KMS-11 (cell line): Measurements from ENCODE around the gene ATP2B1.

Source experiments
- H2AFZ ChIP-seq: fragments of 200-600 bp; sonication (generic); 2 replicates; pipeline ENCODE4 v1.6.1; 2016; ENCODE audit warnings: antibody characterized with exemption, mixed run types, low read depth
- H3K27ac ChIP-seq: fragments of 200-600 bp; sonication (generic); 2 replicates; pipeline ENCODE4 v1.6.1; 2016; ENCODE audit warnings: mild to moderate bottlenecking, mixed run types
- H3K27me3 ChIP-seq: fragments of 200-600 bp; sonication (generic); 2 replicates; pipeline ENCODE4 v1.6.1; 2017; ENCODE audit warnings: mild to moderate bottlenecking, low read depth, mixed run types, moderate library complexity; ENCODE audit not compliant: insufficient read depth
- H3K36me3 ChIP-seq: fragments of 200-600 bp; sonication (generic); 2 replicates; pipeline ENCODE4 v1.6.1; 2017; ENCODE audit warnings: mild to moderate bottlenecking, mixed run types; ENCODE audit not compliant: insufficient read depth
- H3K4me1 ChIP-seq: fragments of 200-600 bp; sonication (generic); 2 replicates; pipeline ENCODE4 v1.6.1; 2016; ENCODE audit warnings: mild to moderate bottlenecking, low read depth, mixed run types; ENCODE audit not compliant: poor library complexity, severe bottlenecking
- H3K4me2 ChIP-seq: fragments of 200-600 bp; sonication (generic); 2 replicates; pipeline ENCODE4 v1.7.0; 2016; ENCODE audit warnings: mild to moderate bottlenecking, mixed run types
- H3K4me3 ChIP-seq: fragments of 200-600 bp; sonication (generic); IDR thresholded peaks from 2 replicates; pipeline ENCODE4 v1.6.1; 2017; ENCODE audit warnings: low read depth, low read length, mixed read lengths; ENCODE audit not compliant: insufficient read depth
- H3K79me2 ChIP-seq: fragments of 200-600 bp; sonication (generic); 2 replicates; pipeline ENCODE4 v1.6.1; 2016; ENCODE audit warnings: low read depth, mixed run types; ENCODE audit not compliant: insufficient read depth
- H3K9ac ChIP-seq: fragments of 200-600 bp; sonication (generic); 2 replicates; pipeline ENCODE4 v1.6.1; 2016; ENCODE audit warnings: mild to moderate bottlenecking, mixed run types
- H4K20me1 ChIP-seq: fragments of 200-600 bp; sonication (generic); 2 replicates; pipeline ENCODE4 v1.6.1; 2016; ENCODE audit warnings: mild to moderate bottlenecking, mixed run types; ENCODE audit not compliant: insufficient read depth
- CTCF ChIP-seq: fragments of 200-600 bp; sonication (generic); conservative IDR thresholded peaks from 2 replicates; pipeline ENCODE4 v1.6.1; 2017; ENCODE audit warnings: low read depth, mild to moderate bottlenecking, antibody characterized with exemption, low read length, moderate library complexity, mixed read lengths

Gene ATP2B1

DNA sequence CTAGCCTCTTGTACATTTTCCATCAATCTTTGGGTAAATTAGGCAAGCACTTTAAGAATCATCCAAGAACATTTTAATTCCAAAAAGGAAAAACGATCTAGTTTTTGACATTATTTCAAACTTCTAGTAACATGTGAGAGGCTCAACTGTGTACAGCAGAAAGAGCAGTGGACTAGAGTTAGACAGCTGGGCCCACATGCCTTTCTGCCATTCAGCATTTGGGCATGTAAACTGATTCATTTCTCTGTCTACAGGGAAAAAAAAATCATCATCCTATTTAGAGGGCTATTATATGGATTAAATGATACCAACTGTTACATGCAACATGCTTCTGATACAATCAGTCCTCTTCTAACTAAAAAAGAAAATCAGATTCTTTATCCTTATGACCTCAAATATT lies 17.7 kb downstream of the ATP2B1 start:
- Histone ChIP-seq H3K4me1 (peaks cover 19% of the 10 kb centered on the region), H3K36me3 (no peaks in the 10 kb centered on the region), H4K20me1 (no peaks in the 10 kb centered on the region), H2AFZ (no peak overlapping the region), H3K27me3 (no peaks in the 10 kb centered on the region), H3K4me3 (no peak overlapping the region), H3K9ac (no peak overlapping the region), H3K4me2 (no peak overlapping the region), H3K27ac (no peak overlapping the region), H3K79me2 (peaks cover 52% of the 10 kb centered on the region; the same call in 1 of the 2 replicates)
- TF ChIP-seq CTCF: no peak

- Histone ChIP-seq H3K79me2 (peaks cover 42% of the 10 kb centered on the region; the same call in 1 of the 2 replicates), H3K27me3 (no peaks in the 10 kb centered on the region), H4K20me1 (no peaks in the 10 kb centered on the region), H3K9ac (no peak overlapping the region), H3K4me3 (no peak overlapping the region), H2AFZ (no peak overlapping the region), H3K27ac (no peak overlapping the region), H3K4me2 (no peak overlapping the region), H3K4me1 (peaks cover 19% of the 10 kb centered on the region), H3K36me3 (no peaks in the 10 kb centered on the region)
- TF ChIP-seq CTCF: no peak
Observed at GRCh38 chr12:89689306-89689705, 19.3 kb downstream of the ATP2B1 start.

GRCh38 chr12:89686311-89686710 lies 22.3 kb downstream of the ATP2B1 start:
- Histone ChIP-seq H3K4me3 (no peak overlapping the region), H3K79me2 (peaks cover 58% of the 10 kb centered on the region; the same call in 1 of the 2 replicates), H4K20me1 (no peaks in the 10 kb centered on the region), H2AFZ (no peak overlapping the region), H3K27ac (no peak overlapping the region), H3K4me1 (peaks cover 3% of the 10 kb centered on the region), H3K4me2 (no peak overlapping the region), H3K9ac (no peak overlapping the region), H3K27me3 (no peaks in the 10 kb centered on the region), H3K36me3 (no peaks in the 10 kb centered on the region)
- TF ChIP-seq CTCF: no peak

GRCh38 chr12:89685363-89685972 lies 23.2 kb downstream of the ATP2B1 start:
- H2AFZ ChIP-seq: no peak overlapping the region
- no peak overlapping the region for H3K4me2 ChIP-seq
- no peak for TF ChIP-seq CTCF
- no peak overlapping the region for H3K27ac ChIP-seq
- no peak overlapping the region for H3K9ac ChIP-seq
- H3K79me2 ChIP-seq: peaks cover 55% of the 10 kb centered on the region; the same call in 1 of the 2 replicates
- no peaks in the 10 kb centered on the region for H3K36me3 ChIP-seq
- H3K4me3 ChIP-seq: no peak overlapping the region
- H3K4me1 ChIP-seq: no peaks in the 10 kb centered on the region
- no peaks in the 10 kb centered on the region for H4K20me1 ChIP-seq
- H3K27me3 ChIP-seq: no peaks in the 10 kb centered on the region
